Measurements from ENCODE around the gene PCARE.
A peak's percentile ranks its signal among the peaks of the same experiment; 100 is the strongest.
"Not testable (repeated sequence)": the region's sequence is repeated elsewhere in the genome, so short reads cannot be mapped to it uniquely, and the experiment has no call there.

PCARE gene

GRCh38 chr2:29074411-29074810, at the start of gene PCARE:
PCARE (minus strand) TSS chr2:29074523; CDS start chr2:29074261, 262 bp downstream.
- DNase-seq (ENCODE audit: low read depth in 2 of 2) = no peak

- DNase-seq (ENCODE audit: low read depth in 2 of 2) = no peak
These were observed 49.5 kb upstream of the PCARE start for GRCh38 chr2:29123617-29124349.

- DNase-seq (ENCODE audit: low read depth in 2 of 2) = no peak
These were observed 46.5 kb upstream of the PCARE start for GRCh38 chr2:29120846-29121245.

GRCh38 chr2:29119211-29119610, 44.9 kb upstream of the PCARE start:
- DNase-seq (ENCODE audit: low read depth in 2 of 2) = no peak

GRCh38 chr2:29117636-29118303, 43.4 kb upstream of the PCARE start:
- DNase-seq (ENCODE audit: low read depth in 2 of 2) = no peak

- DNase-seq (ENCODE audit: low read depth in 2 of 2) = peak; percentile 50 to 57
These were observed 41.8 kb upstream of the PCARE start for GRCh38 chr2:29115797-29116781.

- DNase-seq (ENCODE audit: low read depth in 2 of 2) = peak; percentile 55 to 66
These were observed 40.8 kb upstream of the PCARE start, which contains the start of gene CLIP4 for GRCh38 chr2:29114946-29115609. CLIP4 (plus strand) TSS chr2:29115415; CDS start chr2:29121389, 5,974 bp downstream.

GRCh38 chr2:29114586-29114945, 40.2 kb upstream of the PCARE start:
- DNase-seq (ENCODE audit: low read depth in 2 of 2) = no peak

- no peak for DNase-seq (ENCODE audit: low read depth in 2 of 2)
These were observed 39.6 kb upstream of the PCARE start for GRCh38 chr2:29113891-29114321.

GRCh38 chr2:29113027-29113686, 38.8 kb upstream of the PCARE start:
- DNase-seq (ENCODE audit: low read depth in 2 of 2) = no peak

GRCh38 chr2:29112379-29112778, 38.1 kb upstream of the PCARE start:
- no peak for DNase-seq (ENCODE audit: low read depth in 2 of 2)

GRCh38 chr2:29110916-29111535, 36.7 kb upstream of the PCARE start:
- DNase-seq (ENCODE audit: low read depth in 2 of 2) = no peak

GRCh38 chr2:29109246-29109645, 34.9 kb upstream of the PCARE start:
- DNase-seq (ENCODE audit: low read depth in 2 of 2) = no peak

GRCh38 chr2:29108225-29108624, 33.9 kb upstream of the PCARE start:
- DNase-seq (ENCODE audit: low read depth in 2 of 2) = no peak

- not testable (repeated sequence) for DNase-seq (ENCODE audit: low read depth in 2 of 2)
These were observed 33.2 kb upstream of the PCARE start for GRCh38 chr2:29107547-29107946.

GRCh38 chr2:29106980-29107388, 32.7 kb upstream of the PCARE start:
- DNase-seq (ENCODE audit: low read depth in 2 of 2) = no peak

- no peak for DNase-seq (ENCODE audit: low read depth in 2 of 2)
These were observed 31.9 kb upstream of the PCARE start for GRCh38 chr2:29106256-29106655.

GRCh38 chr2:29105375-29105774, 31.1 kb upstream of the PCARE start:
- DNase-seq (ENCODE audit: low read depth in 2 of 2) = no peak

- no peak for DNase-seq (ENCODE audit: low read depth in 2 of 2)
These were observed 30.4 kb upstream of the PCARE start for GRCh38 chr2:29104688-29105087.

- DNase-seq (ENCODE audit: low read depth in 2 of 2) = no peak
These were observed 26.2 kb upstream of the PCARE start for GRCh38 chr2:29100564-29100963.

Measured in stimulated activated CD4-positive, alpha-beta T cell treated with anti-CD3 and anti-CD28 coated beads, Interleukin-4, amount 100 ng/mL, for 48 hours (primary cell).